ENCODE results near the gene HLA-DMB. TPM values are rescaled to one million over a fixed set of nuclear protein-coding genes. Genes with fewer than 3 reads are reported as not detected.

Gene HLA-DMB
- polyA plus RNA-seq, 1 of the 3 experiments (the other 2 are of a cell fraction) = not detected

GRCh38 chr6:32964776-32965175, 23.9 kb upstream of the HLA-DMB start:
- WGBS (ENCODE audit: low lambda C conversion rate) = 70% methylated on average over 5 of the region's 5 CpGs
- POLR2A ChIA-PET = no interaction called here

More at GRCh38 chr6:32964776-32965175, 23.9 kb upstream of the HLA-DMB start:
- CTCF ChIA-PET = interaction anchor here (1.0 to 12.0 kb wide), 6 partner anchors 8 to 31 kb away, joined by 4 to 203 read pairs (median 16); partner anchors contain the start of gene HLA-DMA
- H3K4me2 ChIP-seq = no peak overlapping the region
- peaks cover 12% of the 10 kb centered on the region for H3F3A ChIP-seq (replicated peaks; ENCODE audit: insufficient read depth)
- no peaks in the 10 kb centered on the region for H3K36me3 ChIP-seq (replicated peaks in 1 of 2; ENCODE audit: control insufficient read depth in 1 of 2, insufficient read depth in 2 of 2, low read length in 1 of 2)
- peaks cover 6% of the 10 kb centered on the region in 2 experiments; a peak in 3 of 4 replicates for H3K4me1 ChIP-seq (ENCODE audit: control insufficient read depth in 1 of 2, insufficient read depth in 2 of 2, low read depth in 1 of 2, low read length in 1 of 2)
- H2AFZ ChIP-seq (ENCODE audit: low read depth) = no peak overlapping the region
- DNase-seq = no peak
- no peak for TF ChIP-seq CHD2 (IDR thresholded peaks at IDR 0.05; ENCODE audit: low read length, partially characterized antibody)
- no peak for TF ChIP-seq CTCF (IDR thresholded peaks at IDR 0.05)
- no peak for TF ChIP-seq RAD21 (IDR thresholded peaks at IDR 0.05; ENCODE audit: low read length)
- TF ChIP-seq NRF1 (IDR thresholded peaks at IDR 0.05; ENCODE audit: low read depth, low read length) = no peak
- TF ChIP-seq REST (IDR thresholded peaks at IDR 0.05; ENCODE audit: low read depth, low read length) = no peak
- TF ChIP-seq TEAD4 (IDR thresholded peaks at IDR 0.05; ENCODE audit: borderline replicate concordance, insufficient read depth) = no peak
- TF ChIP-seq JUND (IDR thresholded peaks at IDR 0.05) = no peak
- no peak for TF ChIP-seq TAF1 (IDR thresholded peaks at IDR 0.05; ENCODE audit: borderline replicate concordance, low read depth, low read length)
- TF ChIP-seq FOSL2 (IDR thresholded peaks at IDR 0.05; ENCODE audit: borderline replicate concordance, low read depth) = no peak
- no peak for TF ChIP-seq TCF12 (IDR thresholded peaks at IDR 0.05)
- TF ChIP-seq RXRA (IDR thresholded peaks at IDR 0.05; ENCODE audit: borderline replicate concordance, low read depth) = no peak
- no peak for TF ChIP-seq GABPA (IDR thresholded peaks at IDR 0.05; ENCODE audit: low read depth)
- no peak for TF ChIP-seq YY1 (IDR thresholded peaks at IDR 0.05; ENCODE audit: low read depth)
- TF ChIP-seq SIN3A (IDR thresholded peaks at IDR 0.05; ENCODE audit: borderline replicate concordance, low read depth, low read length) = no peak
- no peak for TF ChIP-seq SMC3 (IDR thresholded peaks at IDR 0.05; ENCODE audit: low read depth, low read length)
- TF ChIP-seq FOXJ3 (CRISPR knock-in tag; IDR thresholded peaks at IDR 0.05) = no peak
- no peak overlapping the region for H3K27ac ChIP-seq (ENCODE audit: low read depth in 2 of 2, low read length in 1 of 2)
- H3K4me3 ChIP-seq (ENCODE audit: low read depth in 2 of 2, low read length in 1 of 2) = no peak overlapping the region
- no peaks in the 10 kb centered on the region for H3K27me3 ChIP-seq (ENCODE audit: insufficient read depth)
- H3K79me2 ChIP-seq (ENCODE audit: insufficient read depth) = peaks cover 36% of the 10 kb centered on the region
- H3K9ac ChIP-seq = no peak overlapping the region
- no peaks in the 10 kb centered on the region for H3K9me2 ChIP-seq
- no peaks in the 10 kb centered on the region for H3K9me3 ChIP-seq
- H4K20me1 ChIP-seq (ENCODE audit: insufficient read depth) = no peaks in the 10 kb centered on the region

All from SK-N-SH (cell line).